Esophagus muscularis mucosa (tissue), 3 donors: Measurements from ENCODE around the gene WDR59.

Experiments used
- CTCF ChIP-seq, 3 experiments: fragments of 200-600 bp in 2 of 3; fragments of 450-650 bp in 1 of 3; sonication (generic) in 2 of 3; IDR thresholded peaks; one replicate each; pipeline ENCODE4 v1.5.1; 2017 to 2019; ENCODE audit warnings: antibody characterized with exemption in 3 of 3, mild to moderate bottlenecking in 2 of 3, moderate library complexity in 1 of 3
- POLR2A ChIP-seq: fragments of 450-650 bp; IDR thresholded peaks from one replicate; pipeline ENCODE4 v1.6.1; 2017; ENCODE audit warnings: antibody characterized with exemption, moderate library complexity, mild to moderate bottlenecking, low read depth
- POLR2AphosphoS5 ChIP-seq, 2 donors: sonication (generic); formaldehyde crosslinking; IDR thresholded peaks; one replicate each; pipeline ENCODE4 v1.6.1; 2017; ENCODE audit warnings: antibody characterized with exemption in 2 of 2

DNA sequence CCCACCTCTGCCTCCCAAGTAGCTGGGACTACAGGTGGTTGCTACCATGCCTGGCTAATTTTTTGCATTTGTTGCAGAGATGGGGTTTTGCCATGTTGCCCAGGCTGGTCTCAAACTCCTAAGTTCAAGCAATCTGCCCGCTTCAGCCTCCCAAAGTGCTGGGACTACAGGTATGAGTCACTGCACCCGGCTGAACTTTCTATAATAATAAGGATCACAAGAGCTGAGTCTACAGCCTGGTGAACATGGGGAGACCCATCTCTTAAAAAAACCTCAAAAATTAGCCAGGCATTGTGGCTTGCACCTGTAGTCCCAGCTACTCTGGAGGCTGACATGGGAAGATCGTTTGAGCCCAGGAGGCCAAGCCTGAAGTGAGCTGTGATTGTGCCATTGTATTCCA is 53.5 kb downstream of the WDR59 start:
- TF ChIP-seq CTCF (IDR thresholded peaks at IDR 0.05), result no peak
- no peak for TF ChIP-seq POLR2A
- TF ChIP-seq POLR2AphosphoS5 (IDR thresholded peaks at IDR 0.05), result no peak
